A673 (cell line): ENCODE data around the gene SORCS3. TPM values are rescaled to one million over a fixed set of nuclear protein-coding genes. Genes with fewer than 3 reads are reported as not detected.

Source experiments
- BruUV-seq: library from RNA; stranded (reverse); fragments of 400-500 nt; replicated peaks from 2 replicates; lab custom pipeline; 2021; lab: Mats Ljungman, UMichigan
- CTCF ChIA-PET: fragments of 300-600 bp; sonication (Branson Sonifier 250); formaldehyde crosslinking; loops from one replicate; lab custom pipeline; 2022; ENCODE audit warnings: antibody characterized with exemption; lab: Charles Lee
- POLR2A ChIA-PET: fragments of 300-600 bp; sonication (Branson Sonifier 250); formaldehyde crosslinking; loops from one replicate; lab custom pipeline; 2022; ENCODE audit warnings: antibody characterized with exemption; ENCODE audit not compliant: low non-redundant PET; lab: Charles Lee
- DNase-seq: peaks from one replicate; pipeline ENCODE4 v3.0.0-alpha.2; 2015; ENCODE audit warnings: low spot score
- H3K27ac ChIP-seq: fragments of 200-600 bp; sonication (generic); 2 replicates; pipeline ENCODE4 v1.5.1; 2016; ENCODE audit warnings: mixed run types, low read depth, mild to moderate bottlenecking, mixed read lengths, antibody characterized with exemption, low read length; ENCODE audit not compliant: poor library complexity, severe bottlenecking
- H3K27me3 ChIP-seq: fragments of 200-600 bp; sonication (generic); replicated peaks from 2 replicates; pipeline ENCODE4 v1.6.1; 2017; ENCODE audit warnings: mixed run types, low read depth, mild to moderate bottlenecking, mixed read lengths, antibody characterized with exemption, low read length; ENCODE audit not compliant: insufficient read depth, poor library complexity
- H3K36me3 ChIP-seq: fragments of 200-600 bp; sonication (generic); 2 replicates; pipeline ENCODE4 v1.6.1; 2016; ENCODE audit warnings: mixed run types, mild to moderate bottlenecking, mixed read lengths, antibody characterized with exemption, low read length; ENCODE audit not compliant: insufficient read depth, poor library complexity, severe bottlenecking
- H3K4me1 ChIP-seq: fragments of 200-600 bp; sonication (generic); 2 replicates; pipeline ENCODE4 v1.6.1; 2017; ENCODE audit warnings: mixed run types, mild to moderate bottlenecking, mixed read lengths, antibody characterized with exemption, low read length; ENCODE audit not compliant: insufficient read depth, poor library complexity, severe bottlenecking
- H3K4me3 ChIP-seq: fragments of 200-600 bp; sonication (generic); 2 replicates; pipeline ENCODE4 v1.5.1; 2016; ENCODE audit warnings: low read depth, mixed run types, mild to moderate bottlenecking, mixed read lengths, low read length; ENCODE audit not compliant: poor library complexity, severe bottlenecking
- H3K9me3 ChIP-seq: fragments of 200-600 bp; sonication (generic); 2 replicates; pipeline ENCODE4 v1.6.1; 2016; ENCODE audit warnings: mixed run types, low read depth, mild to moderate bottlenecking, mixed read lengths, antibody characterized with exemption, low read length; ENCODE audit not compliant: poor library complexity, severe bottlenecking
- CTCF ChIP-seq: fragments of 300-800, 200-600 bp; sonication (generic); conservative IDR thresholded peaks from 2 replicates; pipeline ENCODE4 v1.5.1; 2017; ENCODE audit warnings: low read depth, mild to moderate bottlenecking, antibody characterized with exemption, low read length, moderate library complexity, mixed read lengths
- EZH2 ChIP-seq: fragments of 200-600 bp; sonication (generic); IDR thresholded peaks from 2 replicates; pipeline ENCODE4 v1.6.1; 2017; ENCODE audit warnings: borderline replicate concordance, low read depth, mild to moderate bottlenecking, mixed read lengths, antibody characterized with exemption, low read length; ENCODE audit not compliant: poor library complexity, severe bottlenecking
- intact Hi-C: fragments of 100-400 bp; cut with micrococcal nuclease; formaldehyde crosslinking; loops from one replicate; pipeline ENCODE4 v1.10.0; 2022; ENCODE audit not compliant: unreplicated experiment
- total RNA-seq: library from RNA; stranded (reverse); gene quantifications from 2 replicates; pipeline ENCODE4 v1.2.3, GENCODE V29; 2021

Gene SORCS3
- total RNA-seq, 1 experiment from 2014 or later, result not detected

GRCh38 chr10:104650072-104650471 is 9.0 kb downstream of the SORCS3 start:
- DNase-seq, result no peak
- POLR2A ChIA-PET, result interaction anchor here (0.5 kb wide), 1 partner anchor 625 kb away, joined by 9 read pairs; no protein-coding TSS in a partner anchor
- Histone ChIP-seq H3K27ac (no peak overlapping the region), H3K27me3 (peaks cover 75% of the 10 kb centered on the region), H3K36me3 (no peaks in the 10 kb centered on the region), H3K9me3 (no peaks in the 10 kb centered on the region), H3K4me3 (no peak overlapping the region), H3K4me1 (no peaks in the 10 kb centered on the region)
- BruUV-seq, result no TSS peak
- intact Hi-C loops, result no loop called here
- peak; percentile 26; the same call in 1 of the 2 replicates for TF ChIP-seq CTCF
- TF ChIP-seq EZH2, result no peak
- CTCF ChIA-PET, result no interaction called here

GRCh38 chr10:104650635-104651331 is 9.7 kb downstream of the SORCS3 start:
- POLR2A ChIA-PET, result no interaction called here
- DNase-seq, result no peak
- BruUV-seq, result no TSS peak
- H3K4me1 ChIP-seq, result no peaks in the 10 kb centered on the region
- no peak overlapping the region for H3K4me3 ChIP-seq
- no peaks in the 10 kb centered on the region for H3K9me3 ChIP-seq
- TF ChIP-seq CTCF (no peak), EZH2 (no peak)
- CTCF ChIA-PET, result no interaction called here
- no peaks in the 10 kb centered on the region for H3K36me3 ChIP-seq
- peaks cover 68% of the 10 kb centered on the region for H3K27me3 ChIP-seq
- intact Hi-C loops, result no loop called here
- no peak overlapping the region for H3K27ac ChIP-seq

DNA sequence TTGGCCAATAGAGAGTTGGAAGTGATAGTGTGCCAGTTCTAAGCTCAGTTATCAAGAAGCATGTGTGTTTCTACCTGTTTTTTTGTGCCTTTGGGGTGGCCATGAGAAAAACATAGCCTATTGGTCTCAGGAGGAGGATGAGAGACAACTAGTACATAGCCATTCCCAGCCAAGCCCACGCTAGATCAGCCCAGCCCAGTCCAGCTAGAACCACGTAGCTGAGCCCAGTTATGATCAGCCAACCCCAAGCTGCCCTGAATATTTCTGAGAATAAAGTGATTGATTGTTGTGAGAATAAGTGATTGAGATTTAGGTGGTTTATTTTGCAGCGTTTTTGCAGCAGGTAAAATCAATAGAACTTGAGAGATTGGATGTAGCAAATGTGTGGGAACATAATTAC is 15.9 kb downstream of the SORCS3 start:
- peaks cover 68% of the 10 kb centered on the region for H3K27me3 ChIP-seq
- no peak overlapping the region for H3K27ac ChIP-seq
- no peak overlapping the region for H3K4me3 ChIP-seq
- POLR2A ChIA-PET, result no interaction called here
- no peaks in the 10 kb centered on the region for H3K4me1 ChIP-seq
- H3K9me3 ChIP-seq, result no peaks in the 10 kb centered on the region
- DNase-seq, result no peak
- no TSS peak for BruUV-seq
- CTCF ChIA-PET, result no interaction called here
- TF ChIP-seq CTCF (no peak), EZH2 (no peak)
- intact Hi-C loops, result no loop called here
- no peaks in the 10 kb centered on the region for H3K36me3 ChIP-seq
